H9 (cell line): Measurements from ENCODE around the gene PROKR1. TPM values are rescaled to one million over a fixed set of nuclear protein-coding genes. Genes with fewer than 3 reads are reported as not detected.

Experiments used
- DNase-seq: peaks from one replicate; pipeline ENCODE4 v3.0.0-alpha.2; 2017
- H2AFZ ChIP-seq: one replicate; pipeline ENCODE4 v1.6.1; 2013; ENCODE audit warnings: mild to moderate bottlenecking, low read length, control low read depth, moderate library complexity
- H2AK5ac ChIP-seq: 2 replicates; pipeline ENCODE4 v1.6.1; 2013; ENCODE audit warnings: low read length, control low read depth, mixed read lengths; ENCODE audit not compliant: insufficient read length
- H2BK120ac ChIP-seq: one replicate; pipeline ENCODE4 v1.6.1; 2013; ENCODE audit warnings: low read depth, mild to moderate bottlenecking, low read length, control low read depth, inconsistent platforms; ENCODE audit not compliant: poor library complexity, severe bottlenecking
- H2BK12ac ChIP-seq: 2 replicates; pipeline ENCODE4 v1.6.1; 2013; ENCODE audit warnings: low read length, control low read depth, mixed read lengths, low read depth; ENCODE audit not compliant: insufficient read length
- H2BK15ac ChIP-seq: 2 replicates; pipeline ENCODE4 v1.6.1; 2013; ENCODE audit warnings: low read depth, low read length, control low read depth
- H2BK20ac ChIP-seq: one replicate; pipeline ENCODE4 v1.6.1; 2013; ENCODE audit warnings: low read depth, mild to moderate bottlenecking, low read length, control low read depth, inconsistent platforms; ENCODE audit not compliant: poor library complexity, severe bottlenecking
- H2BK5ac ChIP-seq: 2 replicates; pipeline ENCODE4 v1.6.1; 2013; ENCODE audit warnings: low read length, control low read depth, mixed read lengths; ENCODE audit not compliant: insufficient read length
- H3K14ac ChIP-seq: 2 replicates; pipeline ENCODE4 v1.6.1; 2013; ENCODE audit warnings: low read length, control low read depth; ENCODE audit not compliant: insufficient read depth
- H3K18ac ChIP-seq: 2 replicates; pipeline ENCODE4 v1.6.1; 2013; ENCODE audit warnings: low read depth, mild to moderate bottlenecking, mixed read lengths, low read length, control low read depth; ENCODE audit not compliant: insufficient read length
- H3K23ac ChIP-seq: 2 replicates; pipeline ENCODE4 v1.6.1; 2013; ENCODE audit warnings: low read length, control low read depth, mixed read lengths, low read depth; ENCODE audit not compliant: insufficient read length
- H3K23me2 ChIP-seq: 2 replicates; pipeline ENCODE4 v1.6.1; 2013; ENCODE audit warnings: low read depth, mild to moderate bottlenecking, mixed read lengths, low read length, control low read depth; ENCODE audit not compliant: insufficient read length, poor library complexity, severe bottlenecking
- H3K27ac ChIP-seq: 2 replicates; pipeline ENCODE4 v1.5.1; 2013; ENCODE audit warnings: low read length, control low read depth, mixed read lengths, low read depth; ENCODE audit not compliant: insufficient read length
- H3K27me3 ChIP-seq: 2 replicates; pipeline ENCODE4 v1.6.1; 2013; ENCODE audit warnings: low read length, control low read depth, inconsistent platforms; ENCODE audit not compliant: insufficient read depth
- H3K4ac ChIP-seq: 2 replicates; pipeline ENCODE4 v1.6.1; 2013; ENCODE audit warnings: low read depth, mild to moderate bottlenecking, control low read depth, inconsistent platforms, low read length, moderate library complexity
- H3K4me1 ChIP-seq: 2 replicates; pipeline ENCODE4 v1.6.1; 2013; ENCODE audit warnings: low read length, control low read depth, inconsistent platforms; ENCODE audit not compliant: insufficient read depth
- H3K4me2 ChIP-seq: 2 replicates; pipeline ENCODE4 v1.6.1; 2013; ENCODE audit warnings: low read length, control low read depth, mixed read lengths; ENCODE audit not compliant: insufficient read length, insufficient read depth
- H3K56ac ChIP-seq: 2 replicates; pipeline ENCODE4 v1.6.1; 2013; ENCODE audit warnings: low read depth, mild to moderate bottlenecking, mixed read lengths, low read length, control low read depth; ENCODE audit not compliant: insufficient read length
- H3K79me1 ChIP-seq: 2 replicates; pipeline ENCODE4 v1.6.1; 2013; ENCODE audit warnings: low read depth, mild to moderate bottlenecking, moderate library complexity, low read length, control low read depth, inconsistent platforms; ENCODE audit not compliant: insufficient read depth, poor library complexity, severe bottlenecking
- H3K79me2 ChIP-seq: 2 replicates; pipeline ENCODE4 v1.6.1; 2013; ENCODE audit warnings: low read length, control low read depth, inconsistent platforms; ENCODE audit not compliant: insufficient read depth
- H3K9ac ChIP-seq: 2 replicates; pipeline ENCODE4 v1.6.1; 2013; ENCODE audit warnings: low read length, control low read depth, mixed read lengths; ENCODE audit not compliant: insufficient read length; ENCODE audit errors: extremely low read depth
- H3K9me3 ChIP-seq: one replicate; pipeline ENCODE4 v1.6.1; 2013; ENCODE audit warnings: low read depth, low read length, inconsistent platforms; ENCODE audit not compliant: control insufficient read depth
- H3T11ph ChIP-seq: one replicate; pipeline ENCODE4 v1.6.1; 2013; ENCODE audit warnings: mild to moderate bottlenecking, low read length, control low read depth, inconsistent platforms
- H4K20me1 ChIP-seq: one replicate; pipeline ENCODE4 v1.6.1; 2013; ENCODE audit not compliant: control insufficient read depth, insufficient read length, insufficient read depth
- H4K5ac ChIP-seq: 2 replicates; pipeline ENCODE4 v1.6.1; 2013; ENCODE audit warnings: low read depth, mild to moderate bottlenecking, mixed read lengths, low read length, control low read depth; ENCODE audit not compliant: insufficient read length
- H4K8ac ChIP-seq: replicated peaks from 2 replicates; pipeline ENCODE4 v1.6.1; 2013; ENCODE audit warnings: low read length, control low read depth, mixed read lengths, low read depth; ENCODE audit not compliant: insufficient read length
- H4K91ac ChIP-seq: 2 replicates; pipeline ENCODE4 v1.6.1; 2013; ENCODE audit warnings: low read depth, mild to moderate bottlenecking, moderate library complexity, mixed read lengths, low read length, control low read depth; ENCODE audit not compliant: insufficient read length
- H3K27ac Mint-ChIP-seq, 3 experiments: 2 replicates in 2 of 3; 3 replicates in 1 of 3; pipeline ENCODE4 v1.8.0; 2020 to 2021; ENCODE audit warnings: mixed read lengths in 3 of 3, mild to moderate bottlenecking in 1 of 3, moderate library complexity in 1 of 3
- H3K27me3 Mint-ChIP-seq: 2 replicates; pipeline ENCODE4 v1.8.0; 2021; ENCODE audit warnings: low read depth, mild to moderate bottlenecking, moderate library complexity, mixed read lengths
- H3K36me3 Mint-ChIP-seq, 3 experiments: 2 replicates in 2 of 3; 3 replicates in 1 of 3; pipeline ENCODE4 v1.8.0; 2020 to 2021; ENCODE audit warnings: low read depth in 3 of 3, mixed read lengths in 3 of 3; ENCODE audit not compliant: insufficient read depth in 1 of 3
- H3K4me1 Mint-ChIP-seq, 2 experiments: 2 replicates each; pipeline ENCODE4 v1.8.0; 2020; ENCODE audit warnings: mixed read lengths in 2 of 2
- H3K4me3 Mint-ChIP-seq, 2 experiments: 2 replicates in 1 of 2; 3 replicates in 1 of 2; pipeline ENCODE4 v1.8.0; 2020 to 2021; ENCODE audit warnings: mild to moderate bottlenecking in 2 of 2, mixed read lengths in 2 of 2, moderate library complexity in 1 of 2
- H3K9me3 Mint-ChIP-seq, 2 experiments: 2 replicates in 1 of 2; 3 replicates in 1 of 2; pipeline ENCODE4 v1.8.0; 2020; ENCODE audit warnings: mild to moderate bottlenecking in 2 of 2, mixed read lengths in 2 of 2, moderate library complexity in 1 of 2
- total RNA-seq: library from RNA; stranded (reverse); gene quantifications from 2 replicates; pipeline ENCODE4 v1.2.1, GENCODE V29; 2021
- TF ChIP-seq, protein P1 (sequence below): fragments of 200-600 bp; sonication (generic); conservative IDR thresholded peaks from 3 replicates; pipeline ENCODE4 v1.8.0; 2021; ENCODE audit warnings: antibody characterized with exemption, mild to moderate bottlenecking

Gene PROKR1
- total RNA-seq, 1 experiment from 2014 or later = 1.5 TPM

DNA sequence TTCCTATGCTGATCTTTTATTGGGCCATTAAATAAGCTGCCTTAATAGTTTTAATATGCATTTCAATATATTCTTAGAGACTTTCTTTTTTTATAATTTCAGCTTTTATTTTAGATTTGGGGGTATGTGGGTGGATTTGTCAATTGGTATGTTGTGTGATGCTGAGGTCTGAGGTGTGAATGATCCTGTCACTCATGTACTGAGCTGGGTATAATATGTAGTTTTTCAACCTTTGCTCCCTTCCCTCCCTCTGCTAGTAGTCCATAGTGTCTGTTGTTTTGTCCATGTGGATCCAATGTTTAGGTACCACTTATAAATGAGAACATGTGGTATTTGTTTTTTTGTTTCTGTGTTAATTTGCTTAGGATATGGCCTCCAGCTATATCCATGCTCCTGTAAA, 35.5 kb upstream of the PROKR1 start:
- peaks cover 9 to 31% (median 14%) of the 10 kb centered on the region in 3 experiments for H3K36me3 Mint-ChIP-seq
- Histone ChIP-seq H3T11ph (no peak overlapping the region), H4K5ac (no peak overlapping the region), H3K79me1 (no peaks in the 10 kb centered on the region), H3K79me2 (no peaks in the 10 kb centered on the region), H2BK12ac (no peak overlapping the region), H2BK5ac (no peak overlapping the region), H2BK20ac (no peak overlapping the region), H2AK5ac (no peak overlapping the region), H3K9ac (no peak overlapping the region), H3K27me3 (no peaks in the 10 kb centered on the region), H2AFZ (no peak overlapping the region), H2BK120ac (no peak overlapping the region), H3K23ac (no peak overlapping the region), H4K20me1 (no peaks in the 10 kb centered on the region), H3K27ac (no peak overlapping the region), H2BK15ac (no peak overlapping the region), H3K4me1 (no peaks in the 10 kb centered on the region), H3K18ac (no peak overlapping the region), H3K4ac (no peak overlapping the region), H4K8ac (no peak overlapping the region), H3K14ac (no peak overlapping the region), H3K9me3 (no peaks in the 10 kb centered on the region), H3K4me2 (no peak overlapping the region), H3K56ac (no peak overlapping the region), H3K23me2 (no peaks in the 10 kb centered on the region), H4K91ac (no peak overlapping the region)
- H3K9me3 Mint-ChIP-seq = peaks cover 26 to 36% of the 10 kb centered on the region in 2 experiments
- DNase-seq = no peak
- no peak overlapping the region for H3K4me3 Mint-ChIP-seq
- H3K4me1 Mint-ChIP-seq = peaks cover 2 to 5% of the 10 kb centered on the region in 2 experiments; a peak in 2 of 4 replicates
- no peaks in the 10 kb centered on the region for H3K27me3 Mint-ChIP-seq
- TF ChIP-seq, protein P1, sequence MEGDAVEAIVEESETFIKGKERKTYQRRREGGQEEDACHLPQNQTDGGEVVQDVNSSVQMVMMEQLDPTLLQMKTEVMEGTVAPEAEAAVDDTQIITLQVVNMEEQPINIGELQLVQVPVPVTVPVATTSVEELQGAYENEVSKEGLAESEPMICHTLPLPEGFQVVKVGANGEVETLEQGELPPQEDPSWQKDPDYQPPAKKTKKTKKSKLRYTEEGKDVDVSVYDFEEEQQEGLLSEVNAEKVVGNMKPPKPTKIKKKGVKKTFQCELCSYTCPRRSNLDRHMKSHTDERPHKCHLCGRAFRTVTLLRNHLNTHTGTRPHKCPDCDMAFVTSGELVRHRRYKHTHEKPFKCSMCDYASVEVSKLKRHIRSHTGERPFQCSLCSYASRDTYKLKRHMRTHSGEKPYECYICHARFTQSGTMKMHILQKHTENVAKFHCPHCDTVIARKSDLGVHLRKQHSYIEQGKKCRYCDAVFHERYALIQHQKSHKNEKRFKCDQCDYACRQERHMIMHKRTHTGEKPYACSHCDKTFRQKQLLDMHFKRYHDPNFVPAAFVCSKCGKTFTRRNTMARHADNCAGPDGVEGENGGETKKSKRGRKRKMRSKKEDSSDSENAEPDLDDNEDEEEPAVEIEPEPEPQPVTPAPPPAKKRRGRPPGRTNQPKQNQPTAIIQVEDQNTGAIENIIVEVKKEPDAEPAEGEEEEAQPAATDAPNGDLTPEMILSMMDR = no peak
- H3K27ac Mint-ChIP-seq = no peak overlapping the region; a peak in 1 of 7 replicates
